HEK293 (cell line): ENCODE data around the gene ZNF710.
A peak's percentile ranks its signal among the peaks of the same experiment; 100 is the strongest.

ENCODE experiments used
- CTCF ChIA-PET: fragments of 350-600 bp; formaldehyde crosslinking; extraction: SDS; loops from one replicate; lab custom pipeline; 2021; ENCODE audit warnings: antibody characterized with exemption; lab: Yijun Ruan, JAX
- POLR2A ChIA-PET: fragments of 300-600 bp; formaldehyde crosslinking; extraction: SDS; loops from one replicate; lab custom pipeline; 2020; ENCODE audit warnings: antibody characterized with exemption, inconsistent platforms; lab: Yijun Ruan, JAX
- H3K27ac ChIP-seq: fragments of 200-500 bp; sonication (Bioruptor generic); 2 replicates; pipeline ENCODE4 v1.5.1; 2014; ENCODE audit warnings: low read depth, low read length, control low read depth, inconsistent platforms; ENCODE audit errors: extremely low read depth
- H3K36me3 ChIP-seq, 2 experiments: fragments of 200-500 bp in 1 of 2; sonication (Bioruptor generic) in 1 of 2; 1 replicate in 1 of 2; 2 replicates in 1 of 2; pipeline ENCODE4 v1.5.1; 2014 to 2017; ENCODE audit warnings: inconsistent platforms in 2 of 2, low read length in 2 of 2; ENCODE audit not compliant: control insufficient read depth in 2 of 2, insufficient read depth in 1 of 2
- H3K4me1 ChIP-seq: fragments of 200-500 bp; sonication (Bioruptor generic); 2 replicates; pipeline ENCODE4 v1.5.1; 2014; ENCODE audit warnings: mild to moderate bottlenecking, low read length, inconsistent platforms; ENCODE audit not compliant: control insufficient read depth, insufficient read depth
- H3K4me3 ChIP-seq: 2 replicates; pipeline ENCODE4 v1.5.1; 2011; ENCODE audit warnings: low read depth, mild to moderate bottlenecking, control low read depth, low read length, moderate library complexity
- H3K9me3 ChIP-seq: fragments of 200-500 bp; sonication (Bioruptor generic); 2 replicates; pipeline ENCODE4 v1.5.1; 2014; ENCODE audit warnings: low read depth, low read length, inconsistent platforms; ENCODE audit not compliant: control insufficient read depth, insufficient read depth
- ATF2 ChIP-seq: fragments of 450-650 bp; formaldehyde crosslinking; IDR thresholded peaks from 2 replicates; pipeline ENCODE4 v1.5.1; 2016; ENCODE audit warnings: missing biosample characterization, missing genetic modification characterization, low read depth
- CTCF ChIP-seq: fragments of 450-650 bp; formaldehyde crosslinking; IDR thresholded peaks from 2 replicates; pipeline ENCODE4 v1.5.1; 2016; ENCODE audit warnings: missing biosample characterization, missing genetic modification characterization
- GLIS1 ChIP-seq: fragments of 450-650 bp; formaldehyde crosslinking; IDR thresholded peaks from 2 replicates; pipeline ENCODE4 v1.5.1; 2016; ENCODE audit warnings: missing biosample characterization, missing genetic modification characterization
- HOXA7 ChIP-seq: sonication (generic); formaldehyde crosslinking; IDR thresholded peaks from 2 replicates; pipeline ENCODE4 v1.8.1; 2022; ENCODE audit warnings: missing genetic modification reagents, borderline replicate concordance
- HOXC10 ChIP-seq: sonication (generic); formaldehyde crosslinking; IDR thresholded peaks from 2 replicates; pipeline ENCODE4 v1.8.1; 2023; ENCODE audit warnings: mild to moderate bottlenecking, missing genetic modification reagents
- KLF1 ChIP-seq: fragments of 450-650 bp; formaldehyde crosslinking; IDR thresholded peaks from 2 replicates; pipeline ENCODE4 v1.5.1; 2016; ENCODE audit warnings: missing biosample characterization, missing genetic modification characterization
- KLF17 ChIP-seq: fragments of 450-650 bp; formaldehyde crosslinking; IDR thresholded peaks from 2 replicates; pipeline ENCODE4 v1.5.1; 2016; ENCODE audit warnings: missing biosample characterization, missing genetic modification characterization
- PRDM10 ChIP-seq: fragments of 450-650 bp; formaldehyde crosslinking; IDR thresholded peaks from 2 replicates; pipeline ENCODE4 v1.5.1; 2016; ENCODE audit warnings: missing biosample characterization, missing genetic modification characterization
- TCF7L2 ChIP-seq: IDR thresholded peaks from 2 replicates; pipeline ENCODE4 v1.6.1; 2011; ENCODE audit warnings: low read depth, mild to moderate bottlenecking, inconsistent platforms, low read length, moderate library complexity, borderline replicate concordance
- YY1 ChIP-seq: fragments of 450-650 bp; formaldehyde crosslinking; IDR thresholded peaks from 2 replicates; pipeline ENCODE4 v1.5.1; 2018; ENCODE audit warnings: missing biosample characterization, missing genetic modification characterization
- ZNF146 ChIP-seq: fragments of 450-650 bp; formaldehyde crosslinking; IDR thresholded peaks from 2 replicates; pipeline ENCODE4 v1.5.1; 2016; ENCODE audit warnings: missing biosample characterization, missing genetic modification characterization
- ZNF16 ChIP-seq: fragments of 450-650 bp; formaldehyde crosslinking; IDR thresholded peaks from 2 replicates; pipeline ENCODE4 v1.5.1; 2016; ENCODE audit warnings: low read depth, missing biosample characterization, missing genetic modification characterization
- ZNF184 ChIP-seq: fragments of 450-650 bp; IDR thresholded peaks from 2 replicates; pipeline ENCODE4 v1.5.1; 2018; ENCODE audit warnings: missing biosample characterization, mild to moderate bottlenecking, missing genetic modification characterization
- ZNF19 ChIP-seq: fragments of 450-650 bp; formaldehyde crosslinking; IDR thresholded peaks from 2 replicates; pipeline ENCODE4; 2016; ENCODE audit warnings: missing biosample characterization, missing genetic modification characterization, low read depth
- ZNF2 ChIP-seq: fragments of 450-650 bp; formaldehyde crosslinking; IDR thresholded peaks from 2 replicates; pipeline ENCODE4 v1.5.1; 2016; ENCODE audit warnings: missing biosample characterization, missing genetic modification characterization
- ZNF24 ChIP-seq: fragments of 450-650 bp; formaldehyde crosslinking; IDR thresholded peaks from 2 replicates; pipeline ENCODE4 v1.5.1; 2016; ENCODE audit warnings: missing biosample characterization, missing genetic modification characterization
- ZNF398 ChIP-seq: fragments of 450-650 bp; formaldehyde crosslinking; IDR thresholded peaks from 2 replicates; pipeline ENCODE4 v1.5.1; 2017; ENCODE audit warnings: missing biosample characterization, missing genetic modification characterization
- ZNF544 ChIP-seq: fragments of 450-650 bp; formaldehyde crosslinking; IDR thresholded peaks from 2 replicates; pipeline ENCODE4 v1.5.0; 2017; ENCODE audit warnings: missing biosample characterization, missing genetic modification characterization

Gene ZNF710

GRCh38 chr15:90062023-90062442 is 60.9 kb downstream of the ZNF710 start (continued):
- no peak for TF ChIP-seq GLIS1
- no peak for TF ChIP-seq ZNF184 (tag by site-specific recombination)
- peak; percentile 72 for TF ChIP-seq ZNF398 (tag by site-specific recombination)
- TF ChIP-seq CTCF (tag by site-specific recombination), result no peak
- peak; percentile 56; the same call in 1 of the 2 replicates for TF ChIP-seq KLF17 (tag by site-specific recombination)
- no peak for TF ChIP-seq ZNF16
- TF ChIP-seq PRDM10 (tag by site-specific recombination), result no peak
- TF ChIP-seq KLF1 (tag by site-specific recombination), result no peak
- TF ChIP-seq HOXA7 (CRISPR knock-in tag), result no peak
- TF ChIP-seq ZNF2 (tag by site-specific recombination), result no peak

- H3K4me3 ChIP-seq, result no peak overlapping the region
- H3K27ac ChIP-seq, result no peak overlapping the region
- POLR2A ChIA-PET, result interaction anchor here (0.5 kb wide), 1 partner anchor 215 kb away, joined by 6 read pairs; no protein-coding TSS in a partner anchor
- H3K4me1 ChIP-seq, result peaks cover 4% of the 10 kb centered on the region
- CTCF ChIA-PET, result interaction anchor here (0.9 to 3.1 kb wide), 2 partner anchors 9 to 17 kb away, joined by 5 to 12 read pairs; no protein-coding TSS in a partner anchor
- TF ChIP-seq CTCF (tag by site-specific recombination), result no peak
- no peak for TF ChIP-seq TCF7L2
- TF ChIP-seq ATF2 (tag by site-specific recombination), result no peak
- no peak for TF ChIP-seq ZNF146 (tag by site-specific recombination)
- no peak for TF ChIP-seq YY1
- no peak for TF ChIP-seq ZNF19 (tag by site-specific recombination)
- TF ChIP-seq ZNF24 (tag by site-specific recombination), result no peak
- no peak for TF ChIP-seq ZNF544 (tag by site-specific recombination)
- TF ChIP-seq HOXC10 (CRISPR knock-in tag), result no peak
- no peaks in the 10 kb centered on the region for H3K36me3 ChIP-seq
- no peaks in the 10 kb centered on the region for H3K9me3 ChIP-seq
These were observed 61.4 kb downstream of the ZNF710 start for GRCh38 chr15:90062462-90062932.
